Natural killer cell (primary cell): ENCODE results near the gene MIPEP. TPM values are rescaled to one million over a fixed set of nuclear protein-coding genes. Genes with fewer than 3 reads are reported as not detected.

ENCODE experiments used
- ATAC-seq, 3 donors: fragments of 150-1000 bp in 2 of 3; fragments of 200-7000 bp in 1 of 3; cut with Tn5 transposase; 1 replicate in 1 of 3; 2 replicates in 2 of 3; pipeline ENCODE4 v1.10.0; 2021; ENCODE audit warnings: mild to moderate bottlenecking in 2 of 3, moderate library complexity in 2 of 3
- DNase-seq, 2 donors: peaks; one replicate each; pipeline versions ENCODE4 v3.0.0 to v3.0.0-alpha.2; 2013 to 2021; ENCODE audit warnings: mixed read lengths in 1 of 2
- H3K27ac ChIP-seq: one replicate; pipeline ENCODE4 v1.5.1; 2013; ENCODE audit warnings: mild to moderate bottlenecking, low read length
- H3K27me3 ChIP-seq: one replicate; pipeline ENCODE4 v1.6.1; 2013; ENCODE audit warnings: low read length; ENCODE audit not compliant: control insufficient read depth, insufficient read depth
- H3K36me3 ChIP-seq: one replicate; pipeline ENCODE4 v1.6.1; 2013; ENCODE audit warnings: low read length; ENCODE audit not compliant: control insufficient read depth, insufficient read depth
- H3K4me1 ChIP-seq: one replicate; pipeline ENCODE4 v1.6.1; 2013; ENCODE audit warnings: low read length; ENCODE audit not compliant: control insufficient read depth, insufficient read depth
- H3K4me3 ChIP-seq: one replicate; pipeline ENCODE4 v1.5.1; 2013; ENCODE audit warnings: low read length
- H3K9me3 ChIP-seq: one replicate; pipeline ENCODE4 v1.6.1; 2013; ENCODE audit warnings: low read length; ENCODE audit not compliant: control insufficient read depth, insufficient read depth
- H3K27ac Mint-ChIP-seq, 2 donors: one replicate each; pipeline ENCODE4 v1.8.0; 2022; ENCODE audit warnings: mild to moderate bottlenecking in 2 of 2, mixed read lengths in 2 of 2, moderate library complexity in 1 of 2
- H3K27me3 Mint-ChIP-seq, 2 donors: one replicate each; pipeline ENCODE4 v1.8.0; 2022; ENCODE audit warnings: low read depth in 2 of 2, mixed read lengths in 2 of 2
- H3K36me3 Mint-ChIP-seq: one replicate; pipeline ENCODE4 v1.8.0; 2022; ENCODE audit warnings: mixed read lengths
- H3K4me1 Mint-ChIP-seq, 2 donors: one replicate each; pipeline ENCODE4 v1.8.0; 2022; ENCODE audit warnings: mixed read lengths in 2 of 2
- H3K4me3 Mint-ChIP-seq: one replicate; pipeline ENCODE4 v1.8.0; 2022; ENCODE audit warnings: mild to moderate bottlenecking, moderate library complexity, mixed read lengths
- H3K9me3 Mint-ChIP-seq, 2 donors: one replicate each; pipeline ENCODE4 v1.8.0; 2022; ENCODE audit warnings: mixed read lengths in 2 of 2
- CTCF ChIP-seq: fragments of 200-600 bp; IDR thresholded peaks from one replicate; pipeline ENCODE4 v1.8.0; 2022; ENCODE audit warnings: antibody characterized with exemption
- WGBS: methylation state at CpG from one replicate; pipeline ENCODE4 v1.1.7; 2013; ENCODE audit warnings: missing lambda C conversion rate; ENCODE audit not compliant: insufficient coverage; 5-methylcytosine and 5-hydroxymethylcytosine counted together
- intact Hi-C: fragments of 100-400 bp; cut with micrococcal nuclease; formaldehyde crosslinking; loops from one replicate; pipeline ENCODE4 v1.14.2; 2022
- total RNA-seq, 4 donors: library from RNA; stranded (reverse); fragments of 120-200 nt in 1 of 4; gene quantifications; one replicate each; pipeline versions ENCODE4 v1.2.3 to v1.2.4, GENCODE V29; 2013 to 2022

The MIPEP gene
- total RNA-seq, 3 donors from 2014 or later (not counting 1 experiment from before 2014, with no cell fraction given): 9.7 to 10.1 (median 9.7) TPM

- Mint-ChIP-seq H3K27me3 (peaks cover 34 to 56% of the 10 kb centered on the region in 2 donors), H3K9me3 (no peaks in the 10 kb centered on the region), H3K36me3 (no peaks in the 10 kb centered on the region), H3K4me3 (no peak overlapping the region), H3K27ac (no peak overlapping the region), H3K4me1 (peaks cover 0 to 5% of the 10 kb centered on the region in 2 donors)
- DNase-seq: no peak
- intact Hi-C loops: no loop called here
- peak in 1 of 3 donors; percentile 5 for ATAC-seq
- H3K27ac ChIP-seq: no peak overlapping the region
- H3K27me3 ChIP-seq: peaks cover 24% of the 10 kb centered on the region
- no peaks in the 10 kb centered on the region for H3K9me3 ChIP-seq
- no peaks in the 10 kb centered on the region for H3K36me3 ChIP-seq
- H3K4me3 ChIP-seq: no peak overlapping the region
- 13% methylated on average over 67 of the region's 67 CpGs for WGBS
- no peak for TF ChIP-seq CTCF
- H3K4me1 ChIP-seq: peaks cover 3% of the 10 kb centered on the region
These were observed 14.0 kb upstream of the MIPEP start for GRCh38 chr13:23902975-23903905.

- 78% methylated on average over 4 of the region's 4 CpGs for WGBS
- no peaks in the 10 kb centered on the region for H3K36me3 ChIP-seq
- H3K27me3 Mint-ChIP-seq: peaks cover 25 to 51% of the 10 kb centered on the region in 2 donors
- H3K27me3 ChIP-seq: peaks cover 20% of the 10 kb centered on the region
- no peak for TF ChIP-seq CTCF
- no peaks in the 10 kb centered on the region for H3K9me3 Mint-ChIP-seq
- H3K9me3 ChIP-seq: no peaks in the 10 kb centered on the region
- peaks cover 3% of the 10 kb centered on the region for H3K4me1 ChIP-seq
- H3K4me3 Mint-ChIP-seq: no peak overlapping the region
- ATAC-seq (no peak), DNase-seq (no peak)
- no peaks in the 10 kb centered on the region for H3K36me3 Mint-ChIP-seq
- H3K4me1 Mint-ChIP-seq: peaks cover 0 to 5% of the 10 kb centered on the region in 2 donors
- no peak overlapping the region for H3K27ac ChIP-seq
- intact Hi-C loops: no loop called here
- no peak overlapping the region for H3K27ac Mint-ChIP-seq
- H3K4me3 ChIP-seq: no peak overlapping the region
These were observed 12.2 kb upstream of the MIPEP start for GRCh38 chr13:23901365-23901764.

GRCh38 chr13:23899555-23899954, 10.4 kb upstream of the MIPEP start:
- H3K27me3 ChIP-seq: peaks cover 14% of the 10 kb centered on the region
- ATAC-seq (peak in 2 of 3 donors; percentile 54 to 67), DNase-seq (peak in 1 of 2 donors; percentile 43)
- intact Hi-C loops: no loop called here
- Mint-ChIP-seq H3K4me3 (no peak overlapping the region), H3K4me1 (peaks cover 0 to 5% of the 10 kb centered on the region in 2 donors), H3K36me3 (no peaks in the 10 kb centered on the region), H3K9me3 (no peaks in the 10 kb centered on the region), H3K27ac (no peak overlapping the region), H3K27me3 (peaks cover 23 to 52% of the 10 kb centered on the region in 2 donors)
- H3K36me3 ChIP-seq: no peaks in the 10 kb centered on the region
- no peak overlapping the region for H3K4me3 ChIP-seq
- TF ChIP-seq CTCF: peak; percentile 50
- WGBS: 38% methylated on average over 3 of the region's 4 CpGs
- no peaks in the 10 kb centered on the region for H3K9me3 ChIP-seq
- H3K27ac ChIP-seq: no peak overlapping the region
- H3K4me1 ChIP-seq: peaks cover 3% of the 10 kb centered on the region
